Prostate gland (tissue), 2 donors: ENCODE data around the gene TRMT2A. TPM values are rescaled to one million over a fixed set of nuclear protein-coding genes. Genes with fewer than 3 reads are reported as not detected.

Experiments used
- DNase-seq: peaks from one replicate; pipeline ENCODE4 v3.0.0-alpha.2; 2019; ENCODE audit warnings: low spot score
- H3K27ac ChIP-seq, 2 donors: fragments of 200-600 bp; sonication (generic); 2 replicates each; pipeline ENCODE4 v1.5.1; 2017 to 2019
- H3K27me3 ChIP-seq: fragments of 200-600 bp; sonication (generic); replicated peaks from 2 replicates; pipeline ENCODE4 v1.5.1; 2019; ENCODE audit not compliant: insufficient read depth
- H3K36me3 ChIP-seq, 2 donors: fragments of 200-600 bp; sonication (generic); 1 replicate in 1 of 2; 2 replicates in 1 of 2; pipeline versions ENCODE4 v1.5.1 to v1.8.1; 2017 to 2019
- H3K4me1 ChIP-seq: fragments of 200-600 bp; sonication (generic); replicated peaks from 2 replicates; pipeline ENCODE4 v1.5.1; 2019
- H3K4me3 ChIP-seq, 2 donors: fragments of 200-600 bp; sonication (generic); 2 replicates each; pipeline ENCODE4 v1.5.1; 2017 to 2019
- H3K9me3 ChIP-seq: fragments of 200-600 bp; sonication (generic); 2 replicates; pipeline ENCODE4 v1.5.1; 2017
- CTCF ChIP-seq, 4 experiments: fragments of 200-600 bp in 2 of 4; fragments of 450-650 bp in 2 of 4; sonication (generic) in 2 of 4; IDR thresholded peaks; 1 replicate in 3 of 4; 2 replicates in 1 of 4; pipeline ENCODE4 v1.5.1; 2016 to 2019; ENCODE audit warnings: antibody characterized with exemption in 4 of 4, mild to moderate bottlenecking in 2 of 4, moderate library complexity in 2 of 4
- POLR2A ChIP-seq: fragments of 450-650 bp; IDR thresholded peaks from one replicate; pipeline ENCODE4 v1.6.1; 2016; ENCODE audit warnings: antibody characterized with exemption, mild to moderate bottlenecking
- POLR2AphosphoS5 ChIP-seq: sonication (generic); formaldehyde crosslinking; IDR thresholded peaks from one replicate; pipeline ENCODE4 v1.6.1; 2017; ENCODE audit warnings: antibody characterized with exemption
- WGBS: methylation state at CpG from one replicate; pipeline ENCODE4 v1.1.5; 2018; 5-methylcytosine and 5-hydroxymethylcytosine counted together
- intact Hi-C: fragments of 100-400 bp; cut with DNase I; formaldehyde crosslinking; loops from one replicate; pipeline ENCODE4 v1.14.2; 2022
- total RNA-seq, 2 donors: library from RNA; depleted of rRNA; stranded (reverse); fragments of >200 nt; gene quantifications; one replicate each; pipeline ENCODE4 v1.1.0, GENCODE V29; 2016

The TRMT2A gene
- total RNA-seq, 2 donors from 2014 or later, result 65.8 to 123 TPM

- 90% methylated on average over 8 of the region's 13 CpGs for WGBS
Observed at GRCh38 chr22:20123366-20124082, 6.5 kb upstream of the TRMT2A start.

GRCh38 chr22:20121856-20122415 is 4.9 kb upstream of the TRMT2A start:
- TF ChIP-seq POLR2A, result no peak
- no peak for TF ChIP-seq CTCF (IDR thresholded peaks at IDR 0.05)
- TF ChIP-seq POLR2AphosphoS5, result no peak

More at GRCh38 chr22:20123366-20124082, 6.5 kb upstream of the TRMT2A start:
- Histone ChIP-seq H3K36me3 (peaks cover 3 to 6% of the 10 kb centered on the region in 2 donors), H3K27me3 (no peaks in the 10 kb centered on the region), H3K4me3 (no peak overlapping the region), H3K4me1 (no peaks in the 10 kb centered on the region), H3K9me3 (no peaks in the 10 kb centered on the region), H3K27ac (no peak overlapping the region)
- TF ChIP-seq POLR2AphosphoS5 (no peak), CTCF (IDR thresholded peaks at IDR 0.05) (no peak), POLR2A (no peak)
- DNase-seq, result no peak
- intact Hi-C loops, result no loop called here

DNA sequence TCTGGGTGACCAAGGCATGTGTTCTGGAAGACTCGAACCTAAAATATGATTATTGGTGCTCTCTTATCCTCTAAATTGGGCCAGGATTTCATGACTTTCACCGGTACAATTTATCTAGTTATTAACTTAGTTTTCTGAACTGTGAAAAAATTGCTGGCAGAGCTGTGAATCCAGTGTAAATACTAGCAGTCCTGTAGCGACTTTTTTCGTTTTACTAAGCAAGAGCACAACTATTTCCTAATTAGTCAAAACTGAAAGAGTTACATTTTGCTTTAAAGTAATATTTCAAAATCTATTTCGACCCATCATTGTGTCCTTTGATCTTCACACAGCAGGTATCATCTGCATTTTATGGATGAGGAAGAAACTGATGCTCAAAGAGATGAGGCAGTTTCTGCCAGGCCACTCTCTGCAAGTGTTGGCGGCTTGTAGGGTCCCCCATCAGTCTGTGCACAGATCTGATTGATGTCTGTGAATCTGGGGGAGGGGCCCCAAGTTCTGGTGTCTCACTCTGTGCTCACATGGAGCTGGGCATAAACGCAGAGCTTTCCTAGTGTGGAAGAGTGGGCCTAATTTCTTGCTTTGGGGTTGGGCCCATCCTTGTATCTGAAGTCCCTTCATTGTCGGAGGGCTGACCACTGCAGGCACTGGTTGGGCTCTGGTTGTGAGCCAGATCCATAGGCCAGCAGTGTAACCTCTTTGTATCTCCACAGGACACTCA is 1.4 kb upstream of the TRMT2A start:
- intact Hi-C loops, result no loop called here
- Histone ChIP-seq H3K27ac (no peak overlapping the region), H3K4me3 (peak overlapping the region; percentile 80 to 88), H3K36me3 (peaks cover 0 to 21% of the 10 kb centered on the region in 2 donors), H3K4me1 (peaks cover 3% of the 10 kb centered on the region), H3K9me3 (no peaks in the 10 kb centered on the region), H3K27me3 (no peaks in the 10 kb centered on the region)
- DNase-seq, result no peak
- 20% methylated on average over 8 of the region's 8 CpGs for WGBS
- TF ChIP-seq POLR2A (no peak), POLR2AphosphoS5 (no peak), CTCF (IDR thresholded peaks at IDR 0.05) (no peak)

More at GRCh38 chr22:20121856-20122415, 4.9 kb upstream of the TRMT2A start:
- no peak for DNase-seq
- intact Hi-C loops, result no loop called here
- peaks cover 3 to 6% of the 10 kb centered on the region in 2 donors for H3K36me3 ChIP-seq
- H3K27ac ChIP-seq, result no peak overlapping the region
- no peak overlapping the region for H3K4me3 ChIP-seq
- H3K27me3 ChIP-seq, result no peaks in the 10 kb centered on the region
- H3K9me3 ChIP-seq, result no peaks in the 10 kb centered on the region
- WGBS, result 93% methylated on average over 22 of the region's 22 CpGs
- H3K4me1 ChIP-seq, result no peaks in the 10 kb centered on the region

GRCh38 chr22:20117633-20118299 is 740 bp upstream of the TRMT2A start:
- 0% methylated on average over 26 of the region's 66 CpGs for WGBS
- H3K36me3 ChIP-seq, result peaks cover 0 to 21% of the 10 kb centered on the region in 2 donors

More at GRCh38 chr22:20117633-20118299, 740 bp upstream of the TRMT2A start:
- intact Hi-C loops, result loop anchor here (2.0 kb wide), 1 partner anchor 37 kb away; the partner anchor contains the start of gene DGCR8
- TF ChIP-seq POLR2AphosphoS5 (no peak), CTCF (IDR thresholded peaks at IDR 0.05) (no peak), POLR2A (no peak)
- H3K4me3 ChIP-seq, result peak overlapping the region; percentile 80 to 88
- no peak for DNase-seq
- no peaks in the 10 kb centered on the region for H3K27me3 ChIP-seq
- peak overlapping the region; percentile 43 to 63 for H3K27ac ChIP-seq
- no peaks in the 10 kb centered on the region for H3K9me3 ChIP-seq
- H3K4me1 ChIP-seq, result peaks cover 3% of the 10 kb centered on the region
